HFF-Myc (cell line): Measurements from ENCODE around the gene KIAA0319L.

Experiments
- DNase-seq: peaks from one replicate; pipeline ENCODE4 v3.0.0-alpha.2; 2011; ENCODE audit warnings: low read depth; ENCODE audit errors: extremely low read depth
- H3K4me3 ChIP-seq: replicated peaks from 2 replicates; pipeline ENCODE4 v1.5.1; 2011; ENCODE audit warnings: low read depth, mild to moderate bottlenecking, control low read depth, low read length
- TF ChIP-seq, protein P1 (sequence below): IDR thresholded peaks from 2 replicates; pipeline ENCODE4 v1.5.1; 2012; ENCODE audit warnings: mild to moderate bottlenecking, low read depth, low read length, control low read depth; ENCODE audit errors: missing control alignments

Gene KIAA0319L

DNA sequence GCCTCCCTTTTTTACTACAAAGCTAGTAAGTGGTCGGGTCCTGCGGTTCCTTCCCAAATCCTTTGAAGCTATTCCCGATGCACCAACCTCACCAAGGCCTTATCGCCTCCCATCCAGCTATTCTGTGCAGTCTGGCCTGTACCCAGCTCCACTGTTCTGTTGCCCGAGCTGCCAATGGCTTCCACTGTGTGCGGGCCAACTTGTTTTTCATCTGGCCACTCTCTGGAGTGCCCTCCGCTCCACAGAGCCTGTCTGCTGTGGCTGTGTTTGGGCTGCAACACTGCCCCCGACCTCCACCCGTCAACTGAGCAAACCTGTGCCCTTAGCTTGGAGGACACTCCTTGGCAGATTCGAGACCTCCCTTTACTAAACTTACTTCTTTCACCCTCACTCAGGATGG lies 125.0 kb downstream of the KIAA0319L start:
- DNase-seq: no peak
- no peak overlapping the region for H3K4me3 ChIP-seq
- TF ChIP-seq, protein P1, sequence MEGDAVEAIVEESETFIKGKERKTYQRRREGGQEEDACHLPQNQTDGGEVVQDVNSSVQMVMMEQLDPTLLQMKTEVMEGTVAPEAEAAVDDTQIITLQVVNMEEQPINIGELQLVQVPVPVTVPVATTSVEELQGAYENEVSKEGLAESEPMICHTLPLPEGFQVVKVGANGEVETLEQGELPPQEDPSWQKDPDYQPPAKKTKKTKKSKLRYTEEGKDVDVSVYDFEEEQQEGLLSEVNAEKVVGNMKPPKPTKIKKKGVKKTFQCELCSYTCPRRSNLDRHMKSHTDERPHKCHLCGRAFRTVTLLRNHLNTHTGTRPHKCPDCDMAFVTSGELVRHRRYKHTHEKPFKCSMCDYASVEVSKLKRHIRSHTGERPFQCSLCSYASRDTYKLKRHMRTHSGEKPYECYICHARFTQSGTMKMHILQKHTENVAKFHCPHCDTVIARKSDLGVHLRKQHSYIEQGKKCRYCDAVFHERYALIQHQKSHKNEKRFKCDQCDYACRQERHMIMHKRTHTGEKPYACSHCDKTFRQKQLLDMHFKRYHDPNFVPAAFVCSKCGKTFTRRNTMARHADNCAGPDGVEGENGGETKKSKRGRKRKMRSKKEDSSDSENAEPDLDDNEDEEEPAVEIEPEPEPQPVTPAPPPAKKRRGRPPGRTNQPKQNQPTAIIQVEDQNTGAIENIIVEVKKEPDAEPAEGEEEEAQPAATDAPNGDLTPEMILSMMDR: no peak

DNA sequence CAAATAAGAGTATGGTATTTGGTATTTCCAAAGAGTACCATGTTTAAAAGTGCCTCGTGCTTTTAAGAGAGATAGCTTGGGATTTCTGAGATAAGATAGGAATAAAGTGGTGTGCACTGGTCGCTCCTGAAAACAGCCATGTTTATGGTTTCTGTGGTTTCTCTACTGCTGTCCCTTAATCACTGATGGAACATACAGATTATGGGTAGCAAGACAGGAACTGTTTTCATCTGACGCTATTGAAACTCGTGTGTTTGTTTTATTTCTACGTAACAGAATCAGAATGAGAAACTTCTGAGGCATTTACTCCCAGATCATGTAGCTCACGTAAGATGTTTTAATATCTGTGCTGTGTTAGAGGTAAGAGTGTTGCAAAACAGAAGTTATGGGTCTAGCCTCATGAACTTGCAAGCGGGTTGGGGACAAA lies 126.0 kb downstream of the KIAA0319L start:
- TF ChIP-seq, protein P1: no peak
- no peak overlapping the region for H3K4me3 ChIP-seq
- no peak for DNase-seq

DNA sequence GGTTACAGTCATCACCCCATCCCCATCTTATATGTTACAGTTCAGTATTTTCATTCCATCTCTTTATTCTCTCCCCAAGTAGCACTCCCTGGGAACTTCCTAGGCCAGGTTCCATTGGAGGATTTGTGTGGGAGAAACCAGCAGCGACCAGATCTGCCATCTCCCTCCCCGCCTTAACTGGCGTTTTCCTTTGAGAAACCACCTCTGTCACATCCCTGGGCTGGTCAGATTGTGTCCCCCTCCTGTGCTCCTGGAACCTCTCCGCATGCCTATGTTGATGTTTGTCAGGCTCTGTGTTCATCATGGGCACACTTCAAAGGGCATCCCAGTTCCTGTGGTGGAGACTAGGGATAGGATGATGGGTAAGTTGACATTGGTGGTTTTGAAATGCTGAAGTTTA lies 126.4 kb downstream of the KIAA0319L start:
- TF ChIP-seq, protein P1: no peak
- DNase-seq: no peak
- no peak overlapping the region for H3K4me3 ChIP-seq

DNA sequence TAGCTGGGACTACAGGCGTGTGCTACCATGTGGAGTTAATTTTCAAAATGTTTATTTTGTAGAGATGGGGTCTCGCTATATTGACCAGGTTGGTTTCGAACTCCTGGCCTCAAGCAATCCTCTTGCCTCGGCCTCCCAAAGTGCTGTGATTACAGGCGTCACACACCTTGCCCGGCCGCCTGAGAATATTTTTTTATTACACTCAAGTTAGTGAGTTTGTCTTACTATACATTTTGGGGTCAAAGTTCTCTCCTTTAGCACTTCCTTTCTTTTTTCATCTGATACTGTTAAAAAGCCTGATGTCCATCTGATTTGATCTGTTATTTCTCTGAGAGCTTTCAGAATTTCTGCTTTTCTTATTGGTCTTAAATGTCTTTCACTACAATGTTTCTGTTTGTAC lies 128.8 kb downstream of the KIAA0319L start:
- no peak overlapping the region for H3K4me3 ChIP-seq
- DNase-seq: no peak
- TF ChIP-seq, protein P1: no peak

DNA sequence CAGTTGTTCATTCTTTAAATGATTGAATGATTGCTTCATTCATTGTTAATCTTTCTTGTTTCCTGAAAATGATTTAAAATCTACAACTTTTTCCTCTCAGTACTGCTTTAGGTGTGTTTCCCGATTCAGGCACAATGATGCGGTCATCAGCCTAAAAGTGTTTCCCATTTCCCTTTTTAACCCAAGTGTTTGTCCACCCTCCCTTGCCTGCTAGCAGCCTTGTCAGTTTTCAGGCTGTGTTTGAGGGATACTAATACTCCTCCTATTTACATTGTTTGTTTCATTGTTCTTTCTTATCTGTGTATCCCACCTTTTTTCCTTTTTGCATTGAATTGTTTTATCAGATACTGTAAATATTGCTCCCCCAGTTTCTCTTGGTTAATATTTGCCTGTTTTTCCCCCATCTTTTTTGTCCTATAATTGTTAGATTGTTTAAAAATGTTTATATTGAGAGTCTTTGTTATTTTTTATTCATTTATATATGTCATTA lies 131.1 kb downstream of the KIAA0319L start:
- no peak overlapping the region for H3K4me3 ChIP-seq
- TF ChIP-seq, protein P1: no peak
- DNase-seq: no peak

DNA sequence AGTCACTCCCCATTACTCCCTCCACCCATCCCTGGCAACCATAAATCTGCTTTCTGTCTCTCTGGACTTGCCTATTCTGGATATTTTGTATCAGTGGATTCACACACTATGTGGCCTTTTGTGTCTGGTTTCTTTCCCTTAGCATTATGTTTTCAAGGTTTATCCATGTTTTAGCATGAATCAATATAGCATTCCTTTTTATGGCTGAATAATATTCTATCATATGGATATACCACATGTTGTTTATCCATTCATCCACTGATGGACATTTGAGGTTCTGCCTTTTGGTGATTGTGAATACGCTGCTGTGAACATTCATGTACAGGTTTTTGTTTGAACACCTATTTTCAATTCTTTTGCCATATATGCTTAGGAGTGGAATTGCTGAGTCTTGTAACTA lies 148.3 kb downstream of the KIAA0319L start:
- no peak overlapping the region for H3K4me3 ChIP-seq
- TF ChIP-seq, protein P1: no peak
- DNase-seq: no peak

- no peak overlapping the region for H3K4me3 ChIP-seq
Measured at GRCh38 chr1:35407743-35408142, 149.5 kb downstream of the KIAA0319L start.

More at GRCh38 chr1:35407743-35408142, 149.5 kb downstream of the KIAA0319L start:
- no peak for DNase-seq
- TF ChIP-seq, protein P1: no peak
